ENCODE results near the gene TBX2.

The TBX2 gene

GRCh38 chr17:61379457-61380216, 20.0 kb upstream of the TBX2 start:
- DNase-seq (ENCODE audit: insufficient read length, low spot score): no peak
- TF ChIP-seq POLR2AphosphoS5 (IDR thresholded peaks at IDR 0.05; ENCODE audit: low read depth, low read length) (no peak), PAX5 (IDR thresholded peaks at IDR 0.05; ENCODE audit: insufficient read depth, low read length, severe bottlenecking) (no peak), SPI1 (IDR thresholded peaks at IDR 0.05; ENCODE audit: low read depth, low read length) (no peak), POLR2A (IDR thresholded peaks at IDR 0.05; ENCODE audit: low read depth, low read length) (no peak), POU2F2 (IDR thresholded peaks at IDR 0.05; ENCODE audit: low read depth, low read length) (no peak), TAF1 (IDR thresholded peaks at IDR 0.05; ENCODE audit: low read depth, low read length) (no peak)
- FAIRE-seq: no peak

DNA sequence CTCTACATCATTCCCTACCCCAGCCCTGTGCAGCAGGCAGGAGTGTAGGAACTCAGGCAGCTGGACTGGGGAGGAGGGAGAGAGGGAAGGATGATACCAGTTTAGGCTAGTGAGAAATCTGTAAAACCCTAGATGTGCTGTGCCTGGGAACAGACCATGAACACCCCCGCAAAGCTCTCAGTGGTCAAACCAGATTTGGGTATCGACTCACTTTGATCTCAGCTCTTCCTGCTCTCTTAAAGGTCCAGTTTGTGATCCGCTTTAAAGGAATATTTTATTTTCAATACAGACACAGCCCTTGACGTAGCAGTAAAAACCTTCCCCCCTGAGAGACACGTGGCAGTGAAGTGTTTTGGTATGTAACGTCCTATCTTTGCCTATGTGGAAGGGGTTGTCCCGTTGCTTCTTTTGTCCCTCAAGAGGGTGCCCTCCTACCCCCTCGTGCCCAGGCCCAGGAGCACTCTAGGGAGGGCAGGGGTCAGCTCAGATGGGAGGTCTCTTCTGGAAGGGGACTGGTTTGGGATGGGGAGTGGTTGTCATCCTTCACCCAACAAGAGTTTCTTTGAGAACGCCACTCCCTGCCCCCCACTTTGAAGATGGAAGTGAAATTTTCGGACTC, 19.3 kb upstream of the TBX2 start:
- TF ChIP-seq POLR2AphosphoS5 (IDR thresholded peaks at IDR 0.05; ENCODE audit: low read depth, low read length) (no peak), PAX5 (IDR thresholded peaks at IDR 0.05; ENCODE audit: insufficient read depth, low read length, severe bottlenecking) (no peak), POU2F2 (IDR thresholded peaks at IDR 0.05; ENCODE audit: low read depth, low read length) (no peak), POLR2A (IDR thresholded peaks at IDR 0.05; ENCODE audit: low read depth, low read length) (no peak), TAF1 (IDR thresholded peaks at IDR 0.05; ENCODE audit: low read depth, low read length) (no peak), SPI1 (IDR thresholded peaks at IDR 0.05; ENCODE audit: low read depth, low read length) (no peak)
- FAIRE-seq (no peak), DNase-seq (ENCODE audit: insufficient read length, low spot score) (no peak)

DNA sequence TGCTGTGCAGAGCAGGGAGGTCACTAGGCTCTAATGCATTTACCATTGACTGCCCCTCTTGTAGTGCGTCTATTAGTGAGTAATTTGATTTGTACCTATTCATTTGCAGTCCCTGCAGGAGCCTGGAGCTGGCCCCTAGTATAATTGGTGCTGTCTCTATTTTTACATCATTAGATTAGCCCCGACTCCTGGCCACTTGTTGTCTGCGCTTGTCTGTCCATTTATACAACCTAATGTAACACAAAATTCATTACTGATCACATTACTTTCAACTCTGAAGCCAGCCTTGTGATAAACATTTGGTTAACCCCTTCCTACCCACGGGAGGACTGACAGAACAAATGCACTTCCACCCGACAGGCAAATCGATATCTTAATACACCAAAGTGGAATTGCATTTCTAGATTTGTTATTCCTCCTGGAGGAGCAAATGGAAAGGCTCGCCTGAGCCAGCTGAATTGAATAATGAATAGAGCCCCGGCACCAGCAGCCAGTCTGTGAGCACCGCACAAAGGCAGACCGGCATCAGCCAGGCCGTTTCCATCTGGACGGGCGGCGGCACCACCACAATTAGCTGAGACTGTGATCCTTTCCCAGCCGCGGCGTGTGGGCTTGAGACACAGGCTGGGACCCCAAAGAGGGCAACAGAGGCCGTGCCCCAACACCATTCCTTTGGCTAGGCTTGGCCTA, 18.7 kb upstream of the TBX2 start:
- TF ChIP-seq PAX5 (IDR thresholded peaks at IDR 0.05; ENCODE audit: insufficient read depth, low read length, severe bottlenecking) (no peak), SPI1 (IDR thresholded peaks at IDR 0.05; ENCODE audit: low read depth, low read length) (no peak), POLR2A (IDR thresholded peaks at IDR 0.05; ENCODE audit: low read depth, low read length) (no peak), POLR2AphosphoS5 (IDR thresholded peaks at IDR 0.05; ENCODE audit: low read depth, low read length) (no peak), POU2F2 (IDR thresholded peaks at IDR 0.05; ENCODE audit: low read depth, low read length) (no peak), TAF1 (IDR thresholded peaks at IDR 0.05; ENCODE audit: low read depth, low read length) (no peak)
- DNase-seq (ENCODE audit: insufficient read length, low spot score) (no peak), FAIRE-seq (no peak)

GRCh38 chr17:61381537-61381936, 18.1 kb upstream of the TBX2 start:
- DNase-seq (ENCODE audit: insufficient read length, low spot score) (no peak), FAIRE-seq (no peak)
- TF ChIP-seq SPI1 (IDR thresholded peaks at IDR 0.05; ENCODE audit: low read depth, low read length) (no peak), POLR2AphosphoS5 (IDR thresholded peaks at IDR 0.05; ENCODE audit: low read depth, low read length) (no peak), POU2F2 (IDR thresholded peaks at IDR 0.05; ENCODE audit: low read depth, low read length) (no peak), TAF1 (IDR thresholded peaks at IDR 0.05; ENCODE audit: low read depth, low read length) (no peak), POLR2A (IDR thresholded peaks at IDR 0.05; ENCODE audit: low read depth, low read length) (no peak), PAX5 (IDR thresholded peaks at IDR 0.05; ENCODE audit: insufficient read depth, low read length, severe bottlenecking) (no peak)

- TF ChIP-seq TAF1 (IDR thresholded peaks at IDR 0.05; ENCODE audit: low read depth, low read length): no peak
- no peak for TF ChIP-seq POLR2A (IDR thresholded peaks at IDR 0.05; ENCODE audit: low read depth, low read length)
- TF ChIP-seq POU2F2 (IDR thresholded peaks at IDR 0.05; ENCODE audit: low read depth, low read length): no peak
- TF ChIP-seq POLR2AphosphoS5 (IDR thresholded peaks at IDR 0.05; ENCODE audit: low read depth, low read length): no peak
- TF ChIP-seq PAX5 (IDR thresholded peaks at IDR 0.05; ENCODE audit: insufficient read depth, low read length, severe bottlenecking): no peak
- no peak for TF ChIP-seq SPI1 (IDR thresholded peaks at IDR 0.05; ENCODE audit: low read depth, low read length)
- DNase-seq (ENCODE audit: insufficient read length, low spot score) (no peak), FAIRE-seq (no peak)
Observed at GRCh38 chr17:61382796-61383688, 16.6 kb upstream of the TBX2 start.

GRCh38 chr17:61383689-61384201, 15.9 kb upstream of the TBX2 start:
- FAIRE-seq (no peak), DNase-seq (ENCODE audit: insufficient read length, low spot score) (no peak)

GRCh38 chr17:61384354-61384691, 15.3 kb upstream of the TBX2 start:
- TF ChIP-seq TAF1 (IDR thresholded peaks at IDR 0.05; ENCODE audit: low read depth, low read length) (no peak), POLR2AphosphoS5 (IDR thresholded peaks at IDR 0.05; ENCODE audit: low read depth, low read length) (no peak), POLR2A (IDR thresholded peaks at IDR 0.05; ENCODE audit: low read depth, low read length) (no peak), SPI1 (IDR thresholded peaks at IDR 0.05; ENCODE audit: low read depth, low read length) (no peak), PAX5 (IDR thresholded peaks at IDR 0.05; ENCODE audit: insufficient read depth, low read length, severe bottlenecking) (no peak), POU2F2 (IDR thresholded peaks at IDR 0.05; ENCODE audit: low read depth, low read length) (no peak)
- DNase-seq (ENCODE audit: insufficient read length, low spot score): no peak
- no peak for FAIRE-seq

More at GRCh38 chr17:61383689-61384201, 15.9 kb upstream of the TBX2 start:
- no peak for TF ChIP-seq SPI1 (IDR thresholded peaks at IDR 0.05; ENCODE audit: low read depth, low read length)
- no peak for TF ChIP-seq POU2F2 (IDR thresholded peaks at IDR 0.05; ENCODE audit: low read depth, low read length)
- TF ChIP-seq POLR2AphosphoS5 (IDR thresholded peaks at IDR 0.05; ENCODE audit: low read depth, low read length): no peak
- no peak for TF ChIP-seq POLR2A (IDR thresholded peaks at IDR 0.05; ENCODE audit: low read depth, low read length)
- TF ChIP-seq PAX5 (IDR thresholded peaks at IDR 0.05; ENCODE audit: insufficient read depth, low read length, severe bottlenecking): no peak
- no peak for TF ChIP-seq TAF1 (IDR thresholded peaks at IDR 0.05; ENCODE audit: low read depth, low read length)
